Panc1 (cell line): ENCODE data around the gene SHF. TPM values are rescaled to one million over a fixed set of nuclear protein-coding genes. Genes with fewer than 3 reads are reported as not detected.

Experiments
- ATAC-seq: fragments of 200-7000 bp; cut with Tn5 transposase; 2 replicates; pipeline ENCODE4 v1.9.1; 2020; ENCODE audit warnings: mild to moderate bottlenecking, moderate library complexity
- BruUV-seq: library from RNA; stranded (reverse); fragments of 400-500 nt; replicated peaks from 2 replicates; lab custom pipeline; 2021; lab: Mats Ljungman, UMichigan
- CTCF ChIA-PET: fragments of 300-600 bp; sonication (Branson Sonifier 250); formaldehyde crosslinking; loops from one replicate; lab custom pipeline; 2022; ENCODE audit warnings: antibody characterized with exemption; lab: Charles Lee
- POLR2A ChIA-PET: fragments of 300-600 bp; sonication (Branson Sonifier 250); formaldehyde crosslinking; loops from one replicate; lab custom pipeline; 2022; ENCODE audit warnings: antibody characterized with exemption; lab: Charles Lee
- DNase-seq: peaks from one replicate; pipeline ENCODE4 v3.0.0-alpha.2; 2010; ENCODE audit warnings: low read depth, low spot score
- H3K27ac ChIP-seq: 2 replicates; pipeline ENCODE4 v1.5.1; 2011; ENCODE audit warnings: mild to moderate bottlenecking, low read length, inconsistent platforms
- H3K27me3 ChIP-seq: fragments of 200-500 bp; sonication (Bioruptor generic); 2 replicates; pipeline ENCODE4 v1.6.0; 2014; ENCODE audit warnings: low read length, inconsistent platforms; ENCODE audit not compliant: control insufficient read depth, insufficient read depth
- H3K36me3 ChIP-seq: fragments of 200-500 bp; sonication (Bioruptor generic); 2 replicates; pipeline ENCODE4 v1.5.1; 2014; ENCODE audit warnings: inconsistent platforms, mild to moderate bottlenecking, low read length, moderate library complexity; ENCODE audit not compliant: control insufficient read depth, insufficient read depth
- H3K4me1 ChIP-seq: 2 replicates; pipeline ENCODE4 v1.5.1; 2011; ENCODE audit warnings: inconsistent platforms, mild to moderate bottlenecking, low read length, moderate library complexity; ENCODE audit not compliant: control insufficient read depth, insufficient read depth
- H3K4me3 ChIP-seq, 2 experiments: 2 replicates each; pipeline ENCODE4 v1.5.1; 2011 to 2012; ENCODE audit warnings: low read depth in 2 of 2, low read length in 2 of 2, mild to moderate bottlenecking in 2 of 2, inconsistent platforms in 1 of 2, moderate library complexity in 1 of 2
- H3K9me3 ChIP-seq: fragments of 200-500 bp; sonication (Bioruptor generic); 2 replicates; pipeline ENCODE4 v1.5.1; 2014; ENCODE audit warnings: low read depth, mild to moderate bottlenecking, inconsistent platforms, low read length, moderate library complexity; ENCODE audit not compliant: control insufficient read depth, insufficient read depth
- POLR2AphosphoS5 ChIP-seq: IDR thresholded peaks from 2 replicates; pipeline ENCODE4 v1.6.1; 2012; ENCODE audit warnings: mild to moderate bottlenecking, low read depth, low read length, moderate library complexity
- SIN3A ChIP-seq: IDR thresholded peaks from 2 replicates; pipeline ENCODE4 v1.6.1; 2012; ENCODE audit warnings: low read depth, mild to moderate bottlenecking, low read length, moderate library complexity, borderline replicate concordance; ENCODE audit not compliant: insufficient read depth
- TCF7L2 ChIP-seq: IDR thresholded peaks from 2 replicates; pipeline ENCODE4 v1.6.1; 2011; ENCODE audit warnings: mild to moderate bottlenecking, low read depth, low read length, inconsistent platforms
- in situ Hi-C: cut with HindIII; loops from 2 replicates; pipeline ENCODE4 v1.10.0; 2016; ENCODE audit warnings: low sequenced_read_pairs, low pct_unique_long_range_greater_than_20kb
- intact Hi-C: fragments of 100-400 bp; cut with micrococcal nuclease; formaldehyde crosslinking; loops from one replicate; pipeline ENCODE4 v1.10.0; 2022; ENCODE audit not compliant: unreplicated experiment
- total RNA-seq: library from RNA; stranded (reverse); gene quantifications from one replicate; pipeline ENCODE4 v1.2.1, GENCODE V29; 2021; ENCODE audit not compliant: unreplicated experiment
- TF ChIP-seq, protein P1 (sequence below): fragments of 450-650 bp; IDR thresholded peaks from 2 replicates; pipeline ENCODE4 v1.5.1; 2017; ENCODE audit warnings: mild to moderate bottlenecking
- TF ChIP-seq, protein P2 (sequence below), 2 experiments: IDR thresholded peaks; 2 replicates each; pipeline ENCODE4 v1.6.1; 2011 to 2012; ENCODE audit warnings: low read depth in 2 of 2, control low read depth in 1 of 2, low read length in 1 of 2, mild to moderate bottlenecking in 1 of 2, moderate library complexity in 1 of 2; ENCODE audit not compliant: insufficient read depth in 1 of 2

Gene SHF
- total RNA-seq, 1 experiment from 2014 or later: 3.0 TPM

DNA sequence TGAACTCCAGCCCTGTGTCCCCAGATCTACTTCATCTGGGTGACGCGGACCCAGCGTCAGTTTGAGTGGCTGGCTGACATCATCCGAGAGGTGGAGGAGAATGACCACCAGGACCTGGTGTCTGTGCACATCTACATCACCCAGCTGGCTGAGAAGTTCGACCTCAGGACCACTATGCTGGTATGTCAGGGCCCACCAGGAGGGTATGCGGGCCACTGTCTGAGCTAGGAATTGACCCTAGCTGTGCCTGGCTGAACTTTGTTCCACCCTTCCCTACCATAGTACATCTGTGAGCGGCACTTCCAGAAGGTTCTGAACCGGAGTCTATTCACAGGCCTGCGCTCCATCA is 24.3 kb downstream of the SHF start:
- no peaks in the 10 kb centered on the region for H3K9me3 ChIP-seq
- in situ Hi-C loops (no loop called here), intact Hi-C loops (loop anchor here (2.0 kb wide), 1 partner anchor 37 kb away; no protein-coding TSS in a partner anchor)
- no peak for DNase-seq
- ATAC-seq: no peak
- no peak overlapping the region for H3K4me3 ChIP-seq
- H3K36me3 ChIP-seq: no peaks in the 10 kb centered on the region
- TF ChIP-seq, protein P1, sequence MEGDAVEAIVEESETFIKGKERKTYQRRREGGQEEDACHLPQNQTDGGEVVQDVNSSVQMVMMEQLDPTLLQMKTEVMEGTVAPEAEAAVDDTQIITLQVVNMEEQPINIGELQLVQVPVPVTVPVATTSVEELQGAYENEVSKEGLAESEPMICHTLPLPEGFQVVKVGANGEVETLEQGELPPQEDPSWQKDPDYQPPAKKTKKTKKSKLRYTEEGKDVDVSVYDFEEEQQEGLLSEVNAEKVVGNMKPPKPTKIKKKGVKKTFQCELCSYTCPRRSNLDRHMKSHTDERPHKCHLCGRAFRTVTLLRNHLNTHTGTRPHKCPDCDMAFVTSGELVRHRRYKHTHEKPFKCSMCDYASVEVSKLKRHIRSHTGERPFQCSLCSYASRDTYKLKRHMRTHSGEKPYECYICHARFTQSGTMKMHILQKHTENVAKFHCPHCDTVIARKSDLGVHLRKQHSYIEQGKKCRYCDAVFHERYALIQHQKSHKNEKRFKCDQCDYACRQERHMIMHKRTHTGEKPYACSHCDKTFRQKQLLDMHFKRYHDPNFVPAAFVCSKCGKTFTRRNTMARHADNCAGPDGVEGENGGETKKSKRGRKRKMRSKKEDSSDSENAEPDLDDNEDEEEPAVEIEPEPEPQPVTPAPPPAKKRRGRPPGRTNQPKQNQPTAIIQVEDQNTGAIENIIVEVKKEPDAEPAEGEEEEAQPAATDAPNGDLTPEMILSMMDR: no peak
- no peak for TF ChIP-seq TCF7L2
- TF ChIP-seq SIN3A: no peak
- TF ChIP-seq, protein P2, sequence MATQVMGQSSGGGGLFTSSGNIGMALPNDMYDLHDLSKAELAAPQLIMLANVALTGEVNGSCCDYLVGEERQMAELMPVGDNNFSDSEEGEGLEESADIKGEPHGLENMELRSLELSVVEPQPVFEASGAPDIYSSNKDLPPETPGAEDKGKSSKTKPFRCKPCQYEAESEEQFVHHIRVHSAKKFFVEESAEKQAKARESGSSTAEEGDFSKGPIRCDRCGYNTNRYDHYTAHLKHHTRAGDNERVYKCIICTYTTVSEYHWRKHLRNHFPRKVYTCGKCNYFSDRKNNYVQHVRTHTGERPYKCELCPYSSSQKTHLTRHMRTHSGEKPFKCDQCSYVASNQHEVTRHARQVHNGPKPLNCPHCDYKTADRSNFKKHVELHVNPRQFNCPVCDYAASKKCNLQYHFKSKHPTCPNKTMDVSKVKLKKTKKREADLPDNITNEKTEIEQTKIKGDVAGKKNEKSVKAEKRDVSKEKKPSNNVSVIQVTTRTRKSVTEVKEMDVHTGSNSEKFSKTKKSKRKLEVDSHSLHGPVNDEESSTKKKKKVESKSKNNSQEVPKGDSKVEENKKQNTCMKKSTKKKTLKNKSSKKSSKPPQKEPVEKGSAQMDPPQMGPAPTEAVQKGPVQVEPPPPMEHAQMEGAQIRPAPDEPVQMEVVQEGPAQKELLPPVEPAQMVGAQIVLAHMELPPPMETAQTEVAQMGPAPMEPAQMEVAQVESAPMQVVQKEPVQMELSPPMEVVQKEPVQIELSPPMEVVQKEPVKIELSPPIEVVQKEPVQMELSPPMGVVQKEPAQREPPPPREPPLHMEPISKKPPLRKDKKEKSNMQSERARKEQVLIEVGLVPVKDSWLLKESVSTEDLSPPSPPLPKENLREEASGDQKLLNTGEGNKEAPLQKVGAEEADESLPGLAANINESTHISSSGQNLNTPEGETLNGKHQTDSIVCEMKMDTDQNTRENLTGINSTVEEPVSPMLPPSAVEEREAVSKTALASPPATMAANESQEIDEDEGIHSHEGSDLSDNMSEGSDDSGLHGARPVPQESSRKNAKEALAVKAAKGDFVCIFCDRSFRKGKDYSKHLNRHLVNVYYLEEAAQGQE (IDR thresholded peaks at IDR 0.05; ENCODE audit: insufficient read depth in 1 of 2, low read depth in 2 of 2, low read length in 1 of 2): no peak
- TF ChIP-seq POLR2AphosphoS5: no peak
- no peak overlapping the region for H3K27ac ChIP-seq
- ChIA-PET CTCF (interaction anchor here (0.6 to 2.5 kb wide), 15 partner anchors 13 to 450 kb away, joined by 3 to 13 read pairs (median 4); a partner anchor contains a TSS), POLR2A (interaction anchor here (0.6 kb wide), 1 partner anchor 128 kb away, joined by 5 read pairs; no protein-coding TSS in a partner anchor)
- H3K27me3 ChIP-seq: no peaks in the 10 kb centered on the region
- no TSS peak for BruUV-seq
- peaks cover 8% of the 10 kb centered on the region for H3K4me1 ChIP-seq

DNA sequence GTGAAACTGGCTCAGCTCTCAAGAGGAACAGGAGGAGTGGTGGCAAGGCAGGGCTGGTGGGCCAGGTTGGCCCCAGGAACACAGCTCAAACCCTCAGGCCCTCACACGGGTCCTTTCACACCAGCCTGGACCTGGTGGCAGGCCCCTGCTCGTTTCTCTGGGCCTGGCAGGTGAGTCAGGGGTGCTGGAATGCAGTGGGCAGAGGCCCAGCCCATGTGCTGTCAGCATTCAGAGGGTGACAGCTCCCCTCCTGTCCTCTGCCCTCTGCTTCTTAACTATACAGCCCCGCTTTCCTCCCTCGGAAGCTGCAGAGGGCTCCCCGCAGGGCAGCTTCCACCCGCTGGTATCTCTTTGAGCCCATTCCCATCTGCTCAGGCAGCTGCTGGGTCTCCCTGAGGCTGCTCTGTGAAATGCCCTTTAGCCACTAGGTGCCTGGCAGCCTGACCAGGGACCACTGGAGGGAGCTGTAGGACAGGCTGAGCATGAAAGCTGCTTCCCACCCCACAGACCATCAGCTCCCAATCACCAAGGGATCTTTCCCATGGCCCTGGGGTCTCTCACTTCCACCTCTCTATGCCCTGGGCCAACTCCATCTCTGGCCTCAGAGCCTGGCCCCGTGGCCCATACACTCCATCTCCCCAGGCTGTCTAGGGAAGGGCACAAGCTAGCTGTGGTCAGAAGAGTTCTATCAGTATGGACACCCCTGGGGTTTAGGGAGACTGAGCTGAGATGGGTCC is 24.8 kb downstream of the SHF start:
- in situ Hi-C loops: no loop called here
- no TSS peak for BruUV-seq

More for the DNA sequence above, 24.8 kb downstream of the SHF start:
- H3K36me3 ChIP-seq: no peaks in the 10 kb centered on the region
- TF ChIP-seq POLR2AphosphoS5: 0 out of 2 replicates have a peak, but pooled peaks have one; percentile 25
- TF ChIP-seq TCF7L2: no peak
- TF ChIP-seq, protein P1: peak; percentile 94
- TF ChIP-seq SIN3A: no peak
- no peaks in the 10 kb centered on the region for H3K9me3 ChIP-seq
- intact Hi-C loops: loop anchor here (2.0 kb wide), 1 partner anchor 38 kb away; no protein-coding TSS in a partner anchor
- ATAC-seq (peak; percentile 84), DNase-seq (peak; percentile 77)
- H3K4me3 ChIP-seq: no peak overlapping the region
- no peaks in the 10 kb centered on the region for H3K27me3 ChIP-seq
- POLR2A ChIA-PET: interaction anchor here (0.5 to 0.6 kb wide), 2 partner anchors 37 to 129 kb away, joined by 3 to 5 read pairs; no protein-coding TSS in a partner anchor
- H3K27ac ChIP-seq: no peak overlapping the region
- H3K4me1 ChIP-seq: peaks cover 8% of the 10 kb centered on the region
- CTCF ChIA-PET: interaction anchor here (0.6 to 2.5 kb wide), 17 partner anchors 8 to 451 kb away, joined by 3 to 13 read pairs (median 4); a partner anchor contains a TSS
